PC-9 (cell line): ENCODE measurements around the gene RIMBP2. TPM values are rescaled to one million over a fixed set of nuclear protein-coding genes. Genes with fewer than 3 reads are reported as not detected.

Experiments
- BruUV-seq: library from RNA; stranded (reverse); fragments of 400-500 nt; replicated peaks from 2 replicates; lab custom pipeline; 2021; lab: Mats Ljungman, UMichigan
- CTCF ChIA-PET: fragments of 300-600 bp; sonication (Branson Sonifier 250); formaldehyde crosslinking; loops from one replicate; lab custom pipeline; 2022; ENCODE audit warnings: antibody characterized with exemption; lab: Charles Lee
- POLR2A ChIA-PET: fragments of 300-600 bp; sonication (Branson Sonifier 250); formaldehyde crosslinking; loops from one replicate; lab custom pipeline; 2022; ENCODE audit warnings: antibody characterized with exemption; ENCODE audit not compliant: unreplicated experiment; lab: Charles Lee
- DNase-seq, 2 experiments: peaks; one replicate each; pipeline versions ENCODE4 v3.0.0 to v3.0.0-alpha.2; 2015 to 2022; ENCODE audit warnings: mixed read lengths in 1 of 2
- H2AFZ ChIP-seq: fragments of 200-600 bp; sonication (generic); 2 replicates; pipeline ENCODE4 v1.8.1; 2017; ENCODE audit warnings: antibody characterized with exemption
- H3F3A ChIP-seq: fragments of 200-600 bp; sonication (generic); 2 replicates; pipeline ENCODE4 v1.8.1; 2017; ENCODE audit warnings: antibody characterized with exemption, mild to moderate bottlenecking, low read depth; ENCODE audit not compliant: insufficient read depth
- H3K27ac ChIP-seq: fragments of 200-600 bp; sonication (generic); 2 replicates; pipeline ENCODE4 v1.6.1; 2016; ENCODE audit warnings: mixed run types
- H3K27me3 ChIP-seq: fragments of 200-600 bp; sonication (generic); 2 replicates; pipeline ENCODE4 v1.6.1; 2016; ENCODE audit warnings: low read depth, mixed run types; ENCODE audit not compliant: insufficient read depth
- H3K36me3 ChIP-seq: fragments of 200-600 bp; sonication (generic); 2 replicates; pipeline ENCODE4 v1.6.1; 2016; ENCODE audit warnings: low read depth, mixed run types
- H3K4me1 ChIP-seq: fragments of 200-600 bp; sonication (generic); replicated peaks from 2 replicates; pipeline ENCODE4 v1.6.1; 2016; ENCODE audit warnings: mixed run types; ENCODE audit not compliant: insufficient read depth
- H3K4me2 ChIP-seq: fragments of 200-600 bp; sonication (generic); 2 replicates; pipeline ENCODE4 v1.6.1; 2017; ENCODE audit warnings: mixed run types
- H3K4me3 ChIP-seq: fragments of 200-600 bp; sonication (generic); 2 replicates; pipeline ENCODE4 v1.6.1; 2016; ENCODE audit warnings: mixed run types
- H3K79me2 ChIP-seq: fragments of 200-600 bp; sonication (generic); 2 replicates; pipeline ENCODE4 v1.6.1; 2017; ENCODE audit warnings: low read depth, mixed run types
- H3K9me2 ChIP-seq: fragments of 200-600 bp; sonication (generic); 2 replicates; pipeline ENCODE4 v1.8.1; 2017; ENCODE audit warnings: mild to moderate bottlenecking; ENCODE audit not compliant: insufficient read depth
- H3K9me3 ChIP-seq: fragments of 200-600 bp; sonication (generic); 2 replicates; pipeline ENCODE4 v1.8.1; 2016; ENCODE audit warnings: low read depth; ENCODE audit not compliant: insufficient read depth
- H4K20me1 ChIP-seq: fragments of 200-600 bp; sonication (generic); 2 replicates; pipeline ENCODE4 v1.8.1; 2017; ENCODE audit not compliant: insufficient read depth
- CTCF ChIP-seq: fragments of 200-600 bp; sonication (generic); conservative IDR thresholded peaks from 2 replicates; pipeline ENCODE4 v1.6.1; 2017; ENCODE audit warnings: mixed run types, antibody characterized with exemption, mild to moderate bottlenecking, moderate library complexity
- EZH2 ChIP-seq: fragments of 200-600 bp; sonication (generic); IDR thresholded peaks from 2 replicates; pipeline ENCODE4 v1.8.0; 2017; ENCODE audit warnings: antibody characterized with exemption, low read depth
- intact Hi-C: fragments of 100-400 bp; cut with micrococcal nuclease; formaldehyde crosslinking; loops from one replicate; pipeline ENCODE4 v1.10.0; 2022; ENCODE audit not compliant: unreplicated experiment
- total RNA-seq: library from RNA; stranded (reverse); gene quantifications from 2 replicates; pipeline ENCODE4 v1.2.3, GENCODE V29; 2021

The RIMBP2 gene
- total RNA-seq, 1 experiment from 2014 or later: not detected

GRCh38 chr12:130493951-130494350, 222.1 kb downstream of the RIMBP2 start:
- Histone ChIP-seq H3K4me3 (no peak overlapping the region), H3K27me3 (peaks cover 93% of the 10 kb centered on the region), H3K27ac (no peak overlapping the region), H3K9me2 (no peaks in the 10 kb centered on the region), H3F3A (no peaks in the 10 kb centered on the region), H3K9me3 (no peaks in the 10 kb centered on the region), H3K4me2 (no peak overlapping the region), H3K36me3 (no peaks in the 10 kb centered on the region), H3K4me1 (no peaks in the 10 kb centered on the region), H2AFZ (no peak overlapping the region), H4K20me1 (no peaks in the 10 kb centered on the region), H3K79me2 (no peaks in the 10 kb centered on the region)
- CTCF ChIA-PET: no interaction called here
- intact Hi-C loops: no loop called here
- no peak for DNase-seq
- TF ChIP-seq EZH2 (no peak), CTCF (no peak)
- no TSS peak for BruUV-seq
- POLR2A ChIA-PET: no interaction called here

DNA sequence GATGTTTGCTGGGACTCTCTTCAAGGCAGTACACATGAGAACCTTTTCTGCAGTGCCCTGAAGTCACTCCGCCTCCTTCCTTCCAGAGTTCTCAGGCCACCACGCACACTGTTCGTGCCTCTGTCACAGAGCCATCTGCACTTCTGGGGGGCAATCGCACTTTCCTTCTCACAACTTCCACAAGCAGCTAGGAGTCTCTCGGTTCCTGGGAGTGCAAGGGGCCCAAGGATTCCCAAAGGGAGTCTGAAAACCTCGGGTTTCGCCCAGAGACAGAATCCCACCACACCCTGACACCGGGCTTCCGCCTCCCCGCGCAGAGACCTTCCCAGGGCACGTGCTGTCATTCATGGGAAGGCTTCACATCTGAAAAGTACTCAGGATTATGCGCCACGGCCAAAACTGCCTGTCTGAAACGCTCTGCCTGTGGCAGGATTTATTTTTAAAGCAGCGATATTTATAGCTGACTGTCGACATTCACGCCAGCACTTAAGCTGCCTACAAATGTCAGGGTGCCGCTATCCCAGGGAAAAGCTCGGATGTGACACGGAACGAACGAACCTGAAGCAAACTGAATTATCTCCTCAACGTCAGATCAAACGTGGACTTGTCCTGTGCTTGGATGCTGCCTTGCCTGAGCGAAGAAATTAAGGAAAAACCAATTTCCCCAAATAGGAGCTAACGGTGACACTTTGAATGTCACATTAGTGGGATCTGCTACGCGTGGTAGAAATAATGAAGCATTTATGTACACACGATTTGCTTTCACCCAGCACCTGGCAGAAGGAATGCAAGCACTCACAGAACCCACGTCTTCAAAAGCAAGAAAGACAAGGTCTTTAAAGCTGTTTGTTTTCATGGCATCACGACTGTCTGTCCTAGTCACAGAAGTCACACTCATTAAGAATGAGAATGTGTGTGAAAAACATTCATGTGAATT, 224.4 kb downstream of the RIMBP2 start:
- no peak overlapping the region for H3K4me2 ChIP-seq
- intact Hi-C loops: no loop called here
- no TSS peak for BruUV-seq

GRCh38 chr12:130490674-130491073, 225.4 kb downstream of the RIMBP2 start:
- no peaks in the 10 kb centered on the region for H3K9me3 ChIP-seq
- no peaks in the 10 kb centered on the region for H3F3A ChIP-seq
- no peak overlapping the region for H2AFZ ChIP-seq
- no peaks in the 10 kb centered on the region for H4K20me1 ChIP-seq
- DNase-seq: no peak
- H3K4me1 ChIP-seq: no peaks in the 10 kb centered on the region
- H3K9me2 ChIP-seq: no peaks in the 10 kb centered on the region
- no peaks in the 10 kb centered on the region for H3K79me2 ChIP-seq
- H3K4me3 ChIP-seq: no peak overlapping the region
- no peak overlapping the region for H3K27ac ChIP-seq
- intact Hi-C loops: no loop called here
- H3K36me3 ChIP-seq: no peaks in the 10 kb centered on the region
- no TSS peak for BruUV-seq
- TF ChIP-seq EZH2: no peak
- no peak for TF ChIP-seq CTCF
- ChIA-PET POLR2A (no interaction called here), CTCF (no interaction called here)
- no peak overlapping the region for H3K4me2 ChIP-seq
- H3K27me3 ChIP-seq: peaks cover 79% of the 10 kb centered on the region

More for the DNA sequence above, 224.4 kb downstream of the RIMBP2 start:
- Histone ChIP-seq H3K36me3 (no peaks in the 10 kb centered on the region), H3K27me3 (peaks cover 81% of the 10 kb centered on the region), H2AFZ (no peak overlapping the region), H3K4me1 (no peaks in the 10 kb centered on the region), H3K9me3 (no peaks in the 10 kb centered on the region), H3K9me2 (no peaks in the 10 kb centered on the region), H3K27ac (no peak overlapping the region), H4K20me1 (no peaks in the 10 kb centered on the region), H3K4me3 (no peak overlapping the region), H3F3A (no peaks in the 10 kb centered on the region), H3K79me2 (no peaks in the 10 kb centered on the region)
- DNase-seq: no peak
- CTCF ChIA-PET: no interaction called here
- POLR2A ChIA-PET: no interaction called here
- TF ChIP-seq EZH2 (no peak), CTCF (no peak)
